Measurements from ENCODE around the gene MYZAP. TPM values are rescaled to one million over a fixed set of nuclear protein-coding genes. Genes with fewer than 3 reads are reported as not detected.

Gene MYZAP
- total RNA-seq = 1.2 and 1.3 TPM in 2 replicates

GRCh38 chr15:57591822-57592367, at the start of gene MYZAP:
TSS of gene MYZAP (plus strand) at chr15:57591904. CDS start at chr15:57592035, 131 bp downstream.

GRCh38 chr15:57706405-57707209, 114.9 kb downstream of the MYZAP start, which contains the start of gene POLR2M:
TSS of gene POLR2M (plus strand) at chr15:57706714. CDS start at chr15:57706843, 129 bp downstream.

Other genes starting within 250 kb of the MYZAP start
- gene CGNL1, start 215.4 kb upstream of the MYZAP start, total RNA-seq = 0.43 and 1.9 TPM in 2 replicates
- 63.7 and 470 TPM in 2 replicates for gene POLR2M, start 114.8 kb downstream of the MYZAP start, total RNA-seq

Measured in tracheal epithelial cell (primary cell).